ENCODE results near the gene SH3PXD2A. TPM values are rescaled to one million over a fixed set of nuclear protein-coding genes. Genes with fewer than 3 reads are reported as not detected.
"Not testable (repeated sequence)": the region's sequence is repeated elsewhere in the genome, so short reads cannot be mapped to it uniquely, and the experiment has no call there.

SH3PXD2A gene
- total and polyA plus RNA-seq, 10 donors: 2.6 to 50.0 (median 35.2) TPM

DNA sequence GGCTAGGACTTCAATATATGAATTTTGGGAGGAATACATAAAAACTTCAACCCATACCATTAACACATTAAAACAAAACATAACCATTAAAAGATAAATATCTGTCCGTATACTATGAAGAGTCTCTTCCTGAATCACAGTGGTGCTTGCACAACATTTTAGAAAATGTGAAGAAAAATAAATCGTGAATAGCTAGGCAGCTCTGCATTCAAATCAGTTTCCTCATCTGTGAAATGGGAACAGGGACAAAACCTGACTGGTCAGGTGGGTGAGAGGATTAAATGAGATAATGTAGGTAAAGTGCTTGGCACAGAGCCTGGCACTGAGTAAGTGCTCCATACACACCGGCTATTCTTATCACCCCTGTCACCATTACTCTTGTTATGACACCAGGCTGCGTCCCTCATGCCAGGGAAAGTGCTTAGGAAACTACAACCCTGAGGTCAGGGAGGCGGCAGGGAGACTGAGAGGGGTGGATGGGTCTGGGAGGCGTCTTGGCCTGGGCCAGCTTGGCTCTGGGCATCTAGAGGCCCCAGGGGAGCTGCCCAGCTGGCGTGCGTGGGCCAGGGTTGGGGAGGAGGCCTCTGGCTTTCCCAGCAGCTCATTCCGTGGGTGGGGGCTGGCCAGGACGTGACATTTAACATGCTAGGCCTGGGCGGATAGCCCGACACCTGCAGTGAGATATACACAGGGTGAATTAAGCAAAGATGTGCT lies 78.3 kb downstream of the SH3PXD2A start:
- H3K4me3 ChIP-seq: no peak overlapping the region
- no peak for TF ChIP-seq POLR2A (IDR thresholded peaks at IDR 0.05)
- TF ChIP-seq POLR2AphosphoS5 (IDR thresholded peaks at IDR 0.05): peak in 1 of 3 donors; percentile 14
- no peaks in the 10 kb centered on the region for H3K27me3 ChIP-seq (replicated peaks in 1 of 7)
- DNase-seq: no peak
- intact Hi-C loops (cut with DNase I; ENCODE audit: low total_unique reads): no loop called here
- H3K27ac ChIP-seq: no peak overlapping the region
- WGBS, 5 donors: 41 to 77% (median 67%) methylated on average over 10 to 12 of the region's 12 CpGs
- H3K9me3 ChIP-seq: no peaks in the 10 kb centered on the region
- H3K36me3 ChIP-seq: no peaks in the 10 kb centered on the region
- H3K4me1 ChIP-seq: peaks cover 12 to 33% (median 21%) of the 10 kb centered on the region in 6 donors

DNA sequence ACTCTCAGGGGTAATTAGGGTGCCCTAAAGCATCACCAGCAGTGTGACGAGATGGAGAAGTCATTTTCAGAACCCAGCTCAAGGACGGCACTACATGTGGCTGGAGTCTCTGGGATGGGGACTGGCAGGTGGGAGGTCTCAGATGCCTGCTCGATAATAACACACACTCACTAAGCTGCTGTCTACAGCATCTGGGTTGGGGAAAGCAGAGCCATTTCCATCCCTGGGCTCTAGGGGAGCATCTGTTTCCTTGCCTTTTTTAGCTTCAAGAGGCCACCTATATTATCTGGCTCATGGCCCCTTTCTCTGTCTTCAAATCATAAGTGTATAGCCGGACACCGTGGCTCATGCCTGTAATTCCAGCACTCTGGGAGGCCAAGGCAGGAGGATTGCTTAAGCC lies 79.6 kb downstream of the SH3PXD2A start:
- DNase-seq: no peak
- intact Hi-C loops (cut with DNase I; ENCODE audit: low total_unique reads): no loop called here
- Histone ChIP-seq H3K27ac (no peak overlapping the region), H3K36me3 (no peaks in the 10 kb centered on the region), H3K4me3 (no peak overlapping the region), H3K4me1 (peaks cover 15 to 36% (median 28%) of the 10 kb centered on the region in 6 donors), H3K27me3 (replicated peaks in 1 of 7) (no peaks in the 10 kb centered on the region), H3K9me3 (no peaks in the 10 kb centered on the region)
- 87 to 97% (median 94%) methylated on average over 5 of the region's 5 CpGs for WGBS, 5 donors
- TF ChIP-seq POLR2A (IDR thresholded peaks at IDR 0.05): no peak
- TF ChIP-seq, protein P1, sequence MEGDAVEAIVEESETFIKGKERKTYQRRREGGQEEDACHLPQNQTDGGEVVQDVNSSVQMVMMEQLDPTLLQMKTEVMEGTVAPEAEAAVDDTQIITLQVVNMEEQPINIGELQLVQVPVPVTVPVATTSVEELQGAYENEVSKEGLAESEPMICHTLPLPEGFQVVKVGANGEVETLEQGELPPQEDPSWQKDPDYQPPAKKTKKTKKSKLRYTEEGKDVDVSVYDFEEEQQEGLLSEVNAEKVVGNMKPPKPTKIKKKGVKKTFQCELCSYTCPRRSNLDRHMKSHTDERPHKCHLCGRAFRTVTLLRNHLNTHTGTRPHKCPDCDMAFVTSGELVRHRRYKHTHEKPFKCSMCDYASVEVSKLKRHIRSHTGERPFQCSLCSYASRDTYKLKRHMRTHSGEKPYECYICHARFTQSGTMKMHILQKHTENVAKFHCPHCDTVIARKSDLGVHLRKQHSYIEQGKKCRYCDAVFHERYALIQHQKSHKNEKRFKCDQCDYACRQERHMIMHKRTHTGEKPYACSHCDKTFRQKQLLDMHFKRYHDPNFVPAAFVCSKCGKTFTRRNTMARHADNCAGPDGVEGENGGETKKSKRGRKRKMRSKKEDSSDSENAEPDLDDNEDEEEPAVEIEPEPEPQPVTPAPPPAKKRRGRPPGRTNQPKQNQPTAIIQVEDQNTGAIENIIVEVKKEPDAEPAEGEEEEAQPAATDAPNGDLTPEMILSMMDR (IDR thresholded peaks at IDR 0.05 in 8 of 11, conservative IDR thresholded peaks at IDR 0.05 in 3 of 11): no peak
- no peak for TF ChIP-seq POLR2AphosphoS5 (IDR thresholded peaks at IDR 0.05)

DNA sequence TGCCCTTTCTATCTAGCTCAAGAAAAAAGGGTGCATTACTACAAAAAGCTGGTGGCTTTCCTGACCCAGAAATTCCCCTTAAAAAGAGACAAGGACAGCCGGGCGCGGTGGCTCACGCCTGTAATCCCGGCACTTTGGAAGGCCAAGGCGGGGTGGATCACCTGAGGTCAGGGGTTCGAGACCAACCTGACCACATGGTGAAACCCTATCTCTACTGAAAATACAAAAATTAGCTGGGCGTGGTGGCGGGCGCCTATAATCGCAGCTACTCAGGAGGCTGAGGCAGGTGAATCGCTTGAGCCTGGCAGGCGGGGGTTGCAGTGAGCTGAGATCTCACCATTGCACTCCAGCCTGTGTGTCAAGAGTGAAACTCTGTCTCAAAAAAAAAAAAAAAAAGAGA lies 82.5 kb downstream of the SH3PXD2A start:
- peak overlapping the region in 7 of 8 donors; percentile 41 to 74 (median 51) for H3K4me3 ChIP-seq
- H3K4me1 ChIP-seq: peaks cover 10 to 47% (median 22%) of the 10 kb centered on the region in 6 donors
- peak overlapping the region; percentile 64 to 86 (median 84) for H3K27ac ChIP-seq
- H3K36me3 ChIP-seq; H3K9me3 ChIP-seq; intact Hi-C loops (cut with DNase I; ENCODE audit: low total_unique reads); H3K27me3 ChIP-seq (replicated peaks in 1 of 7): not testable (repeated sequence)
- peak; percentile 72 for DNase-seq
- 69 to 82% (median 75%) methylated on average over 13 of the region's 13 CpGs for WGBS, 5 donors

DNA sequence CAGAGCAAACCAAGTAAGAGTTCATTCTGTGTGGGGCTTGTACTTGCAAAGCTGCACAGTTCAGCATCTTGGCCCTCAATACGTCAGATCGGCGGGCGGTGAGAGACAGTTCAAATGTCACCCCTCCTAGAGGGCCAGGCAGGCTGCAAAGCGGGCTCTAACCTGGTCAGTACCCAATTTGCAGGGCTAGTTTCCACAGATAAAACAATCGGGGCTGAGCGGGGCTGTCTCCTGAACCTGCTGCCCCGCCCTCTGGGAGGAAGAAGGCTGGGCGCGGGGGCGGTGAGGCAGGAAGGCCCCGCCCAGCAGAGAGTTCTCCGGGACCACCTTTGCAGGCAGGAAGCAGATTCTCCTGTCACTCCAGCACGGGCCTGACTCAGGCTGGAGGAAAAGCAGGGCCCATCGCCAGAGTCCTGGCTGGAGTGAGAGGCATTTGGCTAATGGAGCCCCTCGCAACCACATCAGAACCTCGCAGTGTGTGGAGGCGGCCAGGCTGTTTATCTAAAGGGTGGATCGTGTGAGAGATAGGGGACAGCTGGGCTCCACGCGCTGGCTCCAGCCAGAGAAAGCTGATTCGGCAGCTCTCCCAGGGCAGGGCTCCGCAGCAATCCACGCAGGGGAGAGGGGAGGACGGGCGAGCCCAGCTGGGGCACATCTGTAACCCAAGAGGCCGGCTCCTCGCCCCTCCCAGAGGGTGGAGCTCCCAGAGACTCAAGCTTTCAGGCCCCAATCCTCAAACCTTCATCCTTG lies 83.1 kb downstream of the SH3PXD2A start:
- Histone ChIP-seq H3K27me3 (replicated peaks in 1 of 7) (no peaks in the 10 kb centered on the region), H3K9me3 (no peaks in the 10 kb centered on the region), H3K4me1 (peaks cover 10 to 49% (median 22%) of the 10 kb centered on the region in 6 donors), H3K36me3 (no peaks in the 10 kb centered on the region), H3K27ac (peak overlapping the region; percentile 64 to 86 (median 84)), H3K4me3 (peak overlapping the region; percentile 16 to 74 (median 48))
- intact Hi-C loops (cut with DNase I; ENCODE audit: low total_unique reads): no loop called here
- no peak for TF ChIP-seq POLR2A (IDR thresholded peaks at IDR 0.05)
- TF ChIP-seq POLR2AphosphoS5 (IDR thresholded peaks at IDR 0.05): peak; percentile 76 to 83 (median 82)
- DNase-seq: peak; percentile 90
- WGBS, 5 donors: 0 to 3% (median 1%) methylated on average over 16 to 28 of the region's 28 CpGs

DNA sequence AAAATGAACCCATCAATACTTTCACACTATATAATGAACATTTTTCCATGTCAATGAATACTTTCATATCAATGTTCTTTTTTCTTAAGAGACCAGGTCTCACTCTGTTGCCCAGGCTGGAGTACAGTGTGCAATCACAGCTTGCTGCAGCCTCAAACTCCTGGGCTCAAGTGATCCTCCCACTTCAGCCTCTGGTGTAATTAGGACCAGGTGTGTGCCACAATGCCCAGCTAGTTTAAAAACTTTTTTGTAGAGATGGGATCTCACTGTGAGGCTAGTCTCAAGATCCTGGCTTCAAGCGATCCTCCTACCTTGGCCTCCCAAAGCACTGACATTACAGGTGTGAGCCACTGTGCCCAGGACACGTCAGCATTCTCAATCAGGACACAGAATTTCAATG lies 85.2 kb downstream of the SH3PXD2A start:
- no peak for DNase-seq

More for the DNA sequence above, 85.2 kb downstream of the SH3PXD2A start:
- H3K36me3 ChIP-seq: peaks cover 0 to 3% (median 0%) of the 10 kb centered on the region in 6 donors
- intact Hi-C loops (cut with DNase I; ENCODE audit: low total_unique reads): no loop called here
- H3K4me3 ChIP-seq: no peak overlapping the region
- no peaks in the 10 kb centered on the region for H3K27me3 ChIP-seq (replicated peaks in 1 of 7)
- peaks cover 14 to 66% (median 37%) of the 10 kb centered on the region in 6 donors for H3K4me1 ChIP-seq
- H3K9me3 ChIP-seq: no peaks in the 10 kb centered on the region
- H3K27ac ChIP-seq: no peak overlapping the region
- WGBS, 5 donors: 91 to 98% (median 95%) methylated on average over 2 of the region's 2 CpGs
- TF ChIP-seq POLR2AphosphoS5 (IDR thresholded peaks at IDR 0.05) (no peak), POLR2A (IDR thresholded peaks at IDR 0.05) (no peak)
- TF ChIP-seq, protein P1 (IDR thresholded peaks at IDR 0.05 in 8 of 11, conservative IDR thresholded peaks at IDR 0.05 in 3 of 11): no peak
